HepG2 (cell line): Measurements from ENCODE around the gene PRM2. TPM values are rescaled to one million over a fixed set of nuclear protein-coding genes. Genes with fewer than 3 reads are reported as not detected.
A peak's percentile ranks its signal among the peaks of the same experiment; 100 is the strongest.

ENCODE experiments used
- CEBPG ChIP-seq: IDR thresholded peaks from 2 replicates; pipeline ENCODE4 v1.6.1; 2016
- CHD2 ChIP-seq: IDR thresholded peaks from 2 replicates; pipeline ENCODE4 v1.6.1; 2011; ENCODE audit warnings: low read depth, low read length, improper control_type of control experiment
- PCBP2 ChIP-seq: fragments of 200-400 bp; formaldehyde crosslinking; optimal IDR thresholded peaks from 2 replicates; pipeline ENCODE3; 2018; ENCODE audit warnings: low read length, low read depth; ENCODE audit not compliant: poor library complexity, severe bottlenecking
- RAD51 ChIP-seq: fragments of 450-650 bp; IDR thresholded peaks from 2 replicates; pipeline ENCODE4 v1.6.1; 2016; ENCODE audit warnings: borderline replicate concordance
- RBFOX2 ChIP-seq: fragments of 200-400 bp; formaldehyde crosslinking; IDR thresholded peaks from 2 replicates; pipeline ENCODE4 v1.6.1; 2017; ENCODE audit warnings: low read depth, mild to moderate bottlenecking, low read length
- SALL1 ChIP-seq: sonication (generic); formaldehyde crosslinking; IDR thresholded peaks from 2 replicates; pipeline ENCODE4 v1.8.0; 2022; ENCODE audit warnings: mild to moderate bottlenecking, missing genetic modification reagents
- ZNF138 ChIP-seq: sonication (generic); formaldehyde crosslinking; IDR thresholded peaks from 2 replicates; pipeline ENCODE4 v1.5.0; 2020; ENCODE audit warnings: mild to moderate bottlenecking, low read depth, missing genetic modification reagents
- ZNF382 ChIP-seq: sonication (generic); formaldehyde crosslinking; IDR thresholded peaks from 2 replicates; pipeline ENCODE4 v1.5.0; 2020; ENCODE audit warnings: missing genetic modification reagents, mild to moderate bottlenecking, borderline replicate concordance
- ZNF577 ChIP-seq: sonication (generic); formaldehyde crosslinking; IDR thresholded peaks from 2 replicates; pipeline ENCODE4 v1.4.0; 2020; ENCODE audit warnings: mild to moderate bottlenecking, low read depth, missing genetic modification reagents, borderline replicate concordance
- ZZZ3 ChIP-seq: sonication (generic); formaldehyde crosslinking; IDR thresholded peaks from 2 replicates; pipeline ENCODE4 v1.4.0; 2020; ENCODE audit warnings: missing genetic modification reagents, mild to moderate bottlenecking, borderline replicate concordance
- polyA plus RNA-seq, 8 experiments: library from polyadenylated mRNA; depleted of rRNA in 3 of 8; stranded (reverse) in 7 of 8; unstranded in 1 of 8; fragments of >200 nt; fragmentation: Illumina TruSeq in 4 of 8; extraction: Trizol in 4 of 8; gene quantifications; 2 replicates each; pipeline versions ENCODE4 v1.2.1 to v1.2.3, GENCODE V29; 2011 to 2016; ENCODE audit warnings: low read depth in 4 of 8, missing spikeins in 1 of 8, mixed read lengths in 1 of 8; ENCODE audit not compliant: insufficient read depth in 1 of 8
- total RNA-seq, 5 experiments: library from RNA; depleted of rRNA; stranded (reverse); fragments of >200 nt; fragmentation: Illumina TruSeq; extraction: Trizol; gene quantifications; 2 replicates each; pipeline ENCODE4 v1.2.3, GENCODE V29; 2016; ENCODE audit warnings: low read depth in 1 of 5
- TF ChIP-seq, protein P1 (sequence below): sonication (generic); formaldehyde crosslinking; conservative IDR thresholded peaks from 2 replicates; pipeline ENCODE4 v1.8.0; 2022; ENCODE audit warnings: mild to moderate bottlenecking, moderate library complexity, missing genetic modification reagents
- TF ChIP-seq, protein P2 (sequence below): sonication (generic); formaldehyde crosslinking; IDR thresholded peaks from 2 replicates; pipeline ENCODE4 v1.4.0; 2020; ENCODE audit warnings: mild to moderate bottlenecking, missing genetic modification reagents
- TF ChIP-seq, protein P3 (sequence below): sonication (generic); formaldehyde crosslinking; IDR thresholded peaks from 2 replicates; pipeline ENCODE4 v1.4.0; 2020; ENCODE audit warnings: missing genetic modification reagents, borderline replicate concordance
- TF ChIP-seq, protein P4 (sequence below): sonication (generic); formaldehyde crosslinking; IDR thresholded peaks from 2 replicates; pipeline ENCODE4 v1.8.0; 2022; ENCODE audit warnings: mild to moderate bottlenecking, missing genetic modification reagents; ENCODE audit not compliant: insufficient replicate concordance
- TF ChIP-seq, protein P5 (sequence below): sonication (generic); formaldehyde crosslinking; IDR thresholded peaks from 2 replicates; pipeline ENCODE4 v1.5.0; 2020; ENCODE audit warnings: missing genetic modification reagents, mild to moderate bottlenecking, borderline replicate concordance

PRM2 gene
- total and polyA plus RNA-seq, 2 of the 13 experiments (the other 11 are each of a cell fraction or from before 2014, with no cell fraction given), result 0.54 TPM; not detected in 1

DNA sequence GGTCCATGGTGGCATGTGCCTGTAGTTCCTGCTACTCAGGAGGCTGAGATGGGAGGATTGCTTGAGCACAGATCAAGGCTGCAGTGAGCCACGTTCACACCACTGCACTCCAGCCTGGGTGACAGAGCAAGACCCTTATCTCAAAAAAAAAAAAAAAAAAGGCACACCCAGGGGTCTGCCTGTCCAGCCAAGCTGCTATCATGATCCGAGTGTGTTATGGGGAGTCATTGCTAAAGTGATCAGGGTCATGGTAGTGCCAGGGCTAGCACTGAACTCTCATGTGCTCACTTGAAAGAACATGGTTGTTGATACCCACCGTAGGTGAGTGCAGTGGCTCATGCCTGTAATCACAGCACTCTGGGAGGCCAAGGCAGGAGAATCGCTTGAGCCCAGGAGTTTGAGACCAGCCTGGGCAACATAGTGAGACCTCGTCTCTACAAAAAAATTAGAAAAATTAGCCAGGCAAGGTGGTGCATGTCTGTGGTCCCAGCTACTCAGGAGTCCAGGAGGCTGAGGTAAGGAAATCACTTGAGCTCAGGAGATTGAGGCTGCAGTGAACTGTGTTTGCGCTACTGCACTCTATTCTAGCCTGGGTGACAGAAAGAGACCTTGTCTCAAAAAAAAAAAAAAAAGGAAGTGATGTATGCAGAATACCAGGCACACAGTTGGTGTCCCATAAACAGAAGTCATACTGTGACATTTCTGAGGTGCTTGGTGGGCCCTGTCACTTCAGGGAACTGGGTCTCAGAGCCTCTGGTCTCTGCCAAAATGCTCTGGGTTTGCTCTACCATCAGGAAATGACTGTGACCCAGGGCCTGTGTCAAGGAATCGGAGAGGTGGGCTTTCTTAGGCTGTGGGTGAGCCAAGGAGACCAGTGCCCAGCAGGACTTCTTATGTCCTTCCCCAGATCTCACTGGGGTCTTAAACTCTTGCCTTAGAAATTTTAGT, 2.7 kb upstream of the PRM2 start (continued):
- TF ChIP-seq, protein P1, sequence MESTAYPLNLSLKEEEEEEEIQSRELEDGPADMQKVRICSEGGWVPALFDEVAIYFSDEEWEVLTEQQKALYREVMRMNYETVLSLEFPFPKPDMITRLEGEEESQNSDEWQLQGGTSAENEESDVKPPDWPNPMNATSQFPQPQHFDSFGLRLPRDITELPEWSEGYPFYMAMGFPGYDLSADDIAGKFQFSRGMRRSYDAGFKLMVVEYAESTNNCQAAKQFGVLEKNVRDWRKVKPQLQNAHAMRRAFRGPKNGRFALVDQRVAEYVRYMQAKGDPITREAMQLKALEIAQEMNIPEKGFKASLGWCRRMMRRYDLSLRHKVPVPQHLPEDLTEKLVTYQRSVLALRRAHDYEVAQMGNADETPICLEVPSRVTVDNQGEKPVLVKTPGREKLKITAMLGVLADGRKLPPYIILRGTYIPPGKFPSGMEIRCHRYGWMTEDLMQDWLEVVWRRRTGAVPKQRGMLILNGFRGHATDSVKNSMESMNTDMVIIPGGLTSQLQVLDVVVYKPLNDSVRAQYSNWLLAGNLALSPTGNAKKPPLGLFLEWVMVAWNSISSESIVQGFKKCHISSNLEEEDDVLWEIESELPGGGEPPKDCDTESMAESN (CRISPR knock-in tag), result no peak; the same call in 1 of the 2 replicates
- TF ChIP-seq, protein P2, sequence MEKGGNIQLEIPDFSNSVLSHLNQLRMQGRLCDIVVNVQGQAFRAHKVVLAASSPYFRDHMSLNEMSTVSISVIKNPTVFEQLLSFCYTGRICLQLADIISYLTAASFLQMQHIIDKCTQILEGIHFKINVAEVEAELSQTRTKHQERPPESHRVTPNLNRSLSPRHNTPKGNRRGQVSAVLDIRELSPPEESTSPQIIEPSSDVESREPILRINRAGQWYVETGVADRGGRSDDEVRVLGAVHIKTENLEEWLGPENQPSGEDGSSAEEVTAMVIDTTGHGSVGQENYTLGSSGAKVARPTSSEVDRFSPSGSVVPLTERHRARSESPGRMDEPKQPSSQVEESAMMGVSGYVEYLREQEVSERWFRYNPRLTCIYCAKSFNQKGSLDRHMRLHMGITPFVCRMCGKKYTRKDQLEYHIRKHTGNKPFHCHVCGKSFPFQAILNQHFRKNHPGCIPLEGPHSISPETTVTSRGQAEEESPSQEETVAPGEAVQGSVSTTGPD, result no peak
- TF ChIP-seq CEBPG (CRISPR knock-in tag), result 0 out of 2 replicates have a peak, but pooled peaks have one; percentile 4
- no peak for TF ChIP-seq RAD51
- no peak for TF ChIP-seq ZNF382
- no peak for TF ChIP-seq SALL1 (CRISPR knock-in tag)
- TF ChIP-seq, protein P3, sequence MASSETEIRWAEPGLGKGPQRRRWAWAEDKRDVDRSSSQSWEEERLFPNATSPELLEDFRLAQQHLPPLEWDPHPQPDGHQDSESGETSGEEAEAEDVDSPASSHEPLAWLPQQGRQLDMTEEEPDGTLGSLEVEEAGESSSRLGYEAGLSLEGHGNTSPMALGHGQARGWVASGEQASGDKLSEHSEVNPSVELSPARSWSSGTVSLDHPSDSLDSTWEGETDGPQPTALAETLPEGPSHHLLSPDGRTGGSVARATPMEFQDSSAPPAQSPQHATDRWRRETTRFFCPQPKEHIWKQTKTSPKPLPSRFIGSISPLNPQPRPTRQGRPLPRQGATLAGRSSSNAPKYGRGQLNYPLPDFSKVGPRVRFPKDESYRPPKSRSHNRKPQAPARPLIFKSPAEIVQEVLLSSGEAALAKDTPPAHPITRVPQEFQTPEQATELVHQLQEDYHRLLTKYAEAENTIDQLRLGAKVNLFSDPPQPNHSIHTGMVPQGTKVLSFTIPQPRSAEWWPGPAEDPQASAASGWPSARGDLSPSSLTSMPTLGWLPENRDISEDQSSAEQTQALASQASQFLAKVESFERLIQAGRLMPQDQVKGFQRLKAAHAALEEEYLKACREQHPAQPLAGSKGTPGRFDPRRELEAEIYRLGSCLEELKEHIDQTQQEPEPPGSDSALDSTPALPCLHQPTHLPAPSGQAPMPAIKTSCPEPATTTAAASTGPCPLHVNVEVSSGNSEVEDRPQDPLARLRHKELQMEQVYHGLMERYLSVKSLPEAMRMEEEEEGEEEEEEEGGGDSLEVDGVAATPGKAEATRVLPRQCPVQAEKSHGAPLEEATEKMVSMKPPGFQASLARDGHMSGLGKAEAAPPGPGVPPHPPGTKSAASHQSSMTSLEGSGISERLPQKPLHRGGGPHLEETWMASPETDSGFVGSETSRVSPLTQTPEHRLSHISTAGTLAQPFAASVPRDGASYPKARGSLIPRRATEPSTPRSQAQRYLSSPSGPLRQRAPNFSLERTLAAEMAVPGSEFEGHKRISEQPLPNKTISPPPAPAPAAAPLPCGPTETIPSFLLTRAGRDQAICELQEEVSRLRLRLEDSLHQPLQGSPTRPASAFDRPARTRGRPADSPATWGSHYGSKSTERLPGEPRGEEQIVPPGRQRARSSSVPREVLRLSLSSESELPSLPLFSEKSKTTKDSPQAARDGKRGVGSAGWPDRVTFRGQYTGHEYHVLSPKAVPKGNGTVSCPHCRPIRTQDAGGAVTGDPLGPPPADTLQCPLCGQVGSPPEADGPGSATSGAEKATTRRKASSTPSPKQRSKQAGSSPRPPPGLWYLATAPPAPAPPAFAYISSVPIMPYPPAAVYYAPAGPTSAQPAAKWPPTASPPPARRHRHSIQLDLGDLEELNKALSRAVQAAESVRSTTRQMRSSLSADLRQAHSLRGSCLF (CRISPR knock-in tag), result no peak
- peak; percentile 75 for TF ChIP-seq RBFOX2
- TF ChIP-seq ZNF577 (CRISPR knock-in tag), result 0 out of 2 replicates have a peak, but pooled peaks have one; percentile 37
- TF ChIP-seq, protein P4, sequence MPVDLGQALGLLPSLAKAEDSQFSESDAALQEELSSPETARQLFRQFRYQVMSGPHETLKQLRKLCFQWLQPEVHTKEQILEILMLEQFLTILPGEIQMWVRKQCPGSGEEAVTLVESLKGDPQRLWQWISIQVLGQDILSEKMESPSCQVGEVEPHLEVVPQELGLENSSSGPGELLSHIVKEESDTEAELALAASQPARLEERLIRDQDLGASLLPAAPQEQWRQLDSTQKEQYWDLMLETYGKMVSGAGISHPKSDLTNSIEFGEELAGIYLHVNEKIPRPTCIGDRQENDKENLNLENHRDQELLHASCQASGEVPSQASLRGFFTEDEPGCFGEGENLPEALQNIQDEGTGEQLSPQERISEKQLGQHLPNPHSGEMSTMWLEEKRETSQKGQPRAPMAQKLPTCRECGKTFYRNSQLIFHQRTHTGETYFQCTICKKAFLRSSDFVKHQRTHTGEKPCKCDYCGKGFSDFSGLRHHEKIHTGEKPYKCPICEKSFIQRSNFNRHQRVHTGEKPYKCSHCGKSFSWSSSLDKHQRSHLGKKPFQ (CRISPR knock-in tag), result peak; percentile 11
- TF ChIP-seq CHD2, result 0 out of 2 replicates have a peak, but pooled peaks have one; percentile 2
- no peak for TF ChIP-seq PCBP2
- TF ChIP-seq, protein P5, sequence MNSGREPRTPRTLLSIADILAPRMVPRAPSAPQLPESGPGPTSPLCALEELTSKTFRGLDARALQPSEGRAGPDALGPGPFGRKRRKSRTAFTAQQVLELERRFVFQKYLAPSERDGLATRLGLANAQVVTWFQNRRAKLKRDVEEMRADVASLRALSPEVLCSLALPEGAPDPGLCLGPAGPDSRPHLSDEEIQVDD (CRISPR knock-in tag), result no peak
- 0 out of 2 replicates have a peak, but pooled peaks have one; percentile 43 for TF ChIP-seq ZZZ3
- TF ChIP-seq ZNF138 (CRISPR knock-in tag), result peak; percentile 1; the same call in 1 of the 2 replicates
